WTC11 (cell line): ENCODE data around the gene SSH2.

ENCODE experiments used
- CREM ChIP-seq: sonication (generic); formaldehyde crosslinking; IDR thresholded peaks from 2 replicates; pipeline ENCODE4 v1.8.1; 2022; ENCODE audit warnings: mild to moderate bottlenecking, missing genetic modification reagents, moderate library complexity
- TP53 ChIP-seq: sonication (generic); formaldehyde crosslinking; IDR thresholded peaks from 2 replicates; pipeline ENCODE4 v1.8.1; 2023; ENCODE audit warnings: mild to moderate bottlenecking, missing genetic modification reagents
- ZNF532 ChIP-seq: fragments of 250-450 bp; sonication (Bioruptor Pico); IDR thresholded peaks from 2 replicates; pipeline ENCODE4 v1.9.0; 2021; ENCODE audit warnings: mild to moderate bottlenecking, borderline replicate concordance

GRCh38 chr17:29821897-29822296 lies 108.1 kb downstream of the SSH2 start:
- TF ChIP-seq CREM (CRISPR knock-in tag) (no peak), TP53 (no peak), ZNF532 (CRISPR knock-in tag) (no peak)
